ENCODE data around the gene NXF1. TPM values are rescaled to one million over a fixed set of nuclear protein-coding genes. Genes with fewer than 3 reads are reported as not detected.

NXF1 gene
- total RNA-seq, 2 donors from 2014 or later, result 271 to 305 TPM

- H3K4me1 Mint-ChIP-seq, result peaks cover 3% of the 10 kb centered on the region
- no peaks in the 10 kb centered on the region for H3K27me3 Mint-ChIP-seq
- H3K36me3 Mint-ChIP-seq (ENCODE audit: low read depth), result peaks cover 2% of the 10 kb centered on the region
- no peak overlapping the region for H3K4me3 Mint-ChIP-seq
- no peak for DNase-seq
- H3K9me3 ChIP-seq (ENCODE audit: control insufficient read depth, low read length, poor library complexity, severe bottlenecking), result no peaks in the 10 kb centered on the region
- H3K27ac Mint-ChIP-seq, result no peak overlapping the region
- no peak for ATAC-seq
These were observed 11.3 kb upstream of the NXF1 start for GRCh38 chr11:62816557-62816956.

- Mint-ChIP-seq H3K27me3 (no peaks in the 10 kb centered on the region), H3K27ac (peak overlapping the region; percentile 92)
These were observed 6.4 kb upstream of the NXF1 start for GRCh38 chr11:62811659-62812058.

GRCh38 chr11:62810748-62811147 is 5.5 kb upstream of the NXF1 start:
- H3K9me3 ChIP-seq (ENCODE audit: control insufficient read depth, low read length, poor library complexity, severe bottlenecking), result no peaks in the 10 kb centered on the region
- ATAC-seq, result no peak
- Mint-ChIP-seq H3K27ac (peak overlapping the region; percentile 92), H3K36me3 (ENCODE audit: low read depth) (no peaks in the 10 kb centered on the region), H3K4me3 (no peak overlapping the region), H3K4me1 (peaks cover 16% of the 10 kb centered on the region), H3K27me3 (no peaks in the 10 kb centered on the region)
- no peak for DNase-seq

More at GRCh38 chr11:62811659-62812058, 6.4 kb upstream of the NXF1 start:
- H3K4me1 Mint-ChIP-seq, result peaks cover 13% of the 10 kb centered on the region
- H3K9me3 ChIP-seq (ENCODE audit: control insufficient read depth, low read length, poor library complexity, severe bottlenecking), result no peaks in the 10 kb centered on the region
- peak overlapping the region; percentile 73 for H3K4me3 Mint-ChIP-seq
- DNase-seq (no peak), ATAC-seq (no peak)
- H3K36me3 Mint-ChIP-seq (ENCODE audit: low read depth), result no peaks in the 10 kb centered on the region

GRCh38 chr11:62806611-62807121 is 1.4 kb upstream of the NXF1 start:
- H3K9me3 ChIP-seq (ENCODE audit: control insufficient read depth, low read length, poor library complexity, severe bottlenecking), result no peaks in the 10 kb centered on the region
- DNase-seq (no peak), ATAC-seq (no peak)
- Mint-ChIP-seq H3K4me1 (peaks cover 29% of the 10 kb centered on the region), H3K27ac (peak overlapping the region; percentile 96), H3K4me3 (no peak overlapping the region), H3K27me3 (no peaks in the 10 kb centered on the region), H3K36me3 (ENCODE audit: low read depth) (peaks cover 2% of the 10 kb centered on the region)

GRCh38 chr11:62805961-62806441 is 761 bp upstream of the NXF1 start:
- H3K36me3 Mint-ChIP-seq (ENCODE audit: low read depth), result peaks cover 2% of the 10 kb centered on the region

GRCh38 chr11:62804310-62805075 is 747 bp downstream of the NXF1 start:
- H3K36me3 Mint-ChIP-seq (ENCODE audit: low read depth), result peaks cover 2% of the 10 kb centered on the region
- H3K4me3 Mint-ChIP-seq, result peak overlapping the region; percentile 97
- no peaks in the 10 kb centered on the region for H3K9me3 ChIP-seq (ENCODE audit: control insufficient read depth, low read length, poor library complexity, severe bottlenecking)
- no peaks in the 10 kb centered on the region for H3K27me3 Mint-ChIP-seq
- ATAC-seq (peak; percentile 29), DNase-seq (no peak)
- H3K4me1 Mint-ChIP-seq, result peaks cover 22% of the 10 kb centered on the region
- H3K27ac Mint-ChIP-seq, result peak overlapping the region; percentile 96

More at GRCh38 chr11:62805961-62806441, 761 bp upstream of the NXF1 start:
- ATAC-seq, result peak; percentile 33
- Mint-ChIP-seq H3K27me3 (no peaks in the 10 kb centered on the region), H3K4me3 (peak overlapping the region; percentile 97), H3K27ac (peak overlapping the region; percentile 96), H3K4me1 (peaks cover 25% of the 10 kb centered on the region)
- DNase-seq, result no peak
- no peaks in the 10 kb centered on the region for H3K9me3 ChIP-seq (ENCODE audit: control insufficient read depth, low read length, poor library complexity, severe bottlenecking)

GRCh38 chr11:62801071-62801470 is 4.2 kb downstream of the NXF1 start:
- no peak for ATAC-seq

GRCh38 chr11:62799486-62799885 is 5.8 kb downstream of the NXF1 start:
- DNase-seq (no peak), ATAC-seq (no peak)
- Mint-ChIP-seq H3K27me3 (no peaks in the 10 kb centered on the region), H3K36me3 (ENCODE audit: low read depth) (peaks cover 5% of the 10 kb centered on the region), H3K27ac (no peak overlapping the region), H3K4me3 (no peak overlapping the region), H3K4me1 (peaks cover 14% of the 10 kb centered on the region)
- no peaks in the 10 kb centered on the region for H3K9me3 ChIP-seq (ENCODE audit: control insufficient read depth, low read length, poor library complexity, severe bottlenecking)

More at GRCh38 chr11:62801071-62801470, 4.2 kb downstream of the NXF1 start:
- no peak overlapping the region for H3K4me3 Mint-ChIP-seq
- peaks cover 21% of the 10 kb centered on the region for H3K4me1 Mint-ChIP-seq
- DNase-seq, result no peak
- H3K9me3 ChIP-seq (ENCODE audit: control insufficient read depth, low read length, poor library complexity, severe bottlenecking), result no peaks in the 10 kb centered on the region
- H3K27me3 Mint-ChIP-seq, result no peaks in the 10 kb centered on the region
- peaks cover 8% of the 10 kb centered on the region for H3K36me3 Mint-ChIP-seq (ENCODE audit: low read depth)
- H3K27ac Mint-ChIP-seq, result no peak overlapping the region

GRCh38 chr11:62796281-62796680 is 9.0 kb downstream of the NXF1 start:
- Mint-ChIP-seq H3K4me3 (no peak overlapping the region), H3K27ac (no peak overlapping the region), H3K4me1 (peaks cover 16% of the 10 kb centered on the region), H3K27me3 (no peaks in the 10 kb centered on the region), H3K36me3 (ENCODE audit: low read depth) (peaks cover 8% of the 10 kb centered on the region)
- DNase-seq (no peak), ATAC-seq (no peak)
- no peaks in the 10 kb centered on the region for H3K9me3 ChIP-seq (ENCODE audit: control insufficient read depth, low read length, poor library complexity, severe bottlenecking)

GRCh38 chr11:62794201-62794775 is 11.0 kb downstream of the NXF1 start:
- Mint-ChIP-seq H3K4me3 (no peak overlapping the region), H3K36me3 (ENCODE audit: low read depth) (peaks cover 8% of the 10 kb centered on the region), H3K27me3 (no peaks in the 10 kb centered on the region), H3K4me1 (peaks cover 33% of the 10 kb centered on the region), H3K27ac (peak overlapping the region; percentile 29)
- DNase-seq (no peak), ATAC-seq (no peak)
- no peaks in the 10 kb centered on the region for H3K9me3 ChIP-seq (ENCODE audit: control insufficient read depth, low read length, poor library complexity, severe bottlenecking)

- peaks cover 41% of the 10 kb centered on the region for H3K4me1 Mint-ChIP-seq
- peak; percentile 6 for ATAC-seq
- no peaks in the 10 kb centered on the region for H3K9me3 ChIP-seq (ENCODE audit: control insufficient read depth, low read length, poor library complexity, severe bottlenecking)
- H3K4me3 Mint-ChIP-seq, result peak overlapping the region; percentile 92
- H3K27ac Mint-ChIP-seq, result peak overlapping the region; percentile 93
- H3K27me3 Mint-ChIP-seq, result no peaks in the 10 kb centered on the region
- H3K36me3 Mint-ChIP-seq (ENCODE audit: low read depth), result peaks cover 3% of the 10 kb centered on the region
- no peak for DNase-seq
These were observed 13.1 kb downstream of the NXF1 start for GRCh38 chr11:62792202-62792575.

- H3K4me1 Mint-ChIP-seq, result peaks cover 43% of the 10 kb centered on the region
- DNase-seq (peak; percentile 83 to 87 (median 86)), ATAC-seq (peak; percentile 80)
- no peaks in the 10 kb centered on the region for H3K27me3 Mint-ChIP-seq
- H3K9me3 ChIP-seq (ENCODE audit: control insufficient read depth, low read length, poor library complexity, severe bottlenecking), result no peaks in the 10 kb centered on the region
- H3K36me3 Mint-ChIP-seq (ENCODE audit: low read depth), result peaks cover 3% of the 10 kb centered on the region
- H3K27ac Mint-ChIP-seq, result peak within 1 kb of the TSS; percentile 93
- peak within 1 kb of the TSS; percentile 92 for H3K4me3 Mint-ChIP-seq
These were observed 13.6 kb downstream of the NXF1 start, which contains the start of gene TMEM223 for GRCh38 chr11:62791501-62792201. TMEM223 (minus strand) TSS chr11:62792006; CDS start chr11:62791994, 12 bp downstream.

GRCh38 chr11:62789576-62789975 is 15.7 kb downstream of the NXF1 start:
- Mint-ChIP-seq H3K36me3 (ENCODE audit: low read depth) (peaks cover 3% of the 10 kb centered on the region), H3K4me3 (peak overlapping the region; percentile 80), H3K4me1 (peaks cover 46% of the 10 kb centered on the region), H3K27ac (peak overlapping the region; percentile 93), H3K27me3 (no peaks in the 10 kb centered on the region)
- DNase-seq, result no peak
- ATAC-seq, result no peak
- H3K9me3 ChIP-seq (ENCODE audit: control insufficient read depth, low read length, poor library complexity, severe bottlenecking), result no peaks in the 10 kb centered on the region
